Choroid plexus epithelial cell (primary cell): ENCODE data around the gene ZEB2.

Source experiments
- DNase-seq: peaks from one replicate; pipeline ENCODE4 v3.0.0-alpha.2; 2010; ENCODE audit warnings: low read depth
- H3K4me3 ChIP-seq: 2 replicates; pipeline ENCODE4 v1.5.1; 2011; ENCODE audit warnings: low read depth, mild to moderate bottlenecking, control low read depth, low read length, moderate library complexity
- CTCF ChIP-seq: conservative IDR thresholded peaks from 2 replicates; pipeline ENCODE4 v1.5.1; 2011; ENCODE audit warnings: low read depth, mild to moderate bottlenecking, control low read depth, inconsistent platforms, low read length, moderate library complexity

The ZEB2 gene

DNA sequence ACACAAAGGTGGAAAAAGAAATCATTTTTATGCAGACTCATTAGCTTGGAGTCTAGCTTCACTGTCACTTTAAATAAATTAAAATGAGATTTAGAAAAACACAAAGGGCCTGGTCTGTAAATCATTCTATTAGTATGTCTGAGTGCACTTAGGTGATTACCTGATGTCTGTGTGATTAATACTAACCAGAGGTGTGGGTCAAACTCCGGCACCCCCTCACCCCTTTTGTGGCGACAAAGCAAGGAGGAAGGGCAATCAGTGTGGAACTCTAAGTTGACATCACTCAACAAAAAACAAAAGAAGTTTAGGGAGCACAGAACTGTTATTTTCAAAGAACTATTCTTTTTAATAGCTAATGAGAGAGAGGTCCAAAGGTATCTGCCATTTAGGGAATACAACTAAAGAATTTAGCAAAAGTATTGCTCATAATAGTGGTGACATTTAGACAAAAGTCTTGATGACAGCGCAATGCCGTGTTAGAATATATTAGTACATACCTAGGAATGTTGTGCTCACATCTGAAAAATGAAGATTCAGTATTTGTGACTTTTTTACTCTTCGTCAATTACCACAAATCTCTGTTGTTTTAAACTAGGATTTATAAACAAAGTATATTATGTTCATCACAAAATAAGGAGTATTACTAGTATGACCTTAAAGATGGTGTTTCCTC, 66.3 kb downstream of the ZEB2 start:
- no peak overlapping the region for H3K4me3 ChIP-seq
- peak; percentile 50 for DNase-seq
- no peak for TF ChIP-seq CTCF

DNA sequence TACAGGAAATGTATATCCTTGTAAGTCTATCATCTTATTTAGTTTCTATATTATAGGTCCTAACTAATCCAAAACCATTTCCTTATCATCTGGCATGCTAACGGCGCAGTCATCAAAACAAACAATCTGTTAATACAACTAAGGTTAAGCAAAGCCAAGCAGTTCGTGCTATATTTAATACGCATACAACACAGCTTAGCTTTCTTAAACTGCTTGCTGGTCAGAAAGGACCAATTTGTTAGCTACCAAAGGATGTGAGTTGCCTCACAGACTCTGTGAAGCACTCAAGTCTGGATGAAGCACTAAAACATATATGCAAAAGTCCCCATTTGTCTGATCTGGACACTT, 67.0 kb downstream of the ZEB2 start:
- peak; percentile 69 for DNase-seq
- TF ChIP-seq CTCF: no peak
- peak overlapping the region; percentile 26 for H3K4me3 ChIP-seq

DNA sequence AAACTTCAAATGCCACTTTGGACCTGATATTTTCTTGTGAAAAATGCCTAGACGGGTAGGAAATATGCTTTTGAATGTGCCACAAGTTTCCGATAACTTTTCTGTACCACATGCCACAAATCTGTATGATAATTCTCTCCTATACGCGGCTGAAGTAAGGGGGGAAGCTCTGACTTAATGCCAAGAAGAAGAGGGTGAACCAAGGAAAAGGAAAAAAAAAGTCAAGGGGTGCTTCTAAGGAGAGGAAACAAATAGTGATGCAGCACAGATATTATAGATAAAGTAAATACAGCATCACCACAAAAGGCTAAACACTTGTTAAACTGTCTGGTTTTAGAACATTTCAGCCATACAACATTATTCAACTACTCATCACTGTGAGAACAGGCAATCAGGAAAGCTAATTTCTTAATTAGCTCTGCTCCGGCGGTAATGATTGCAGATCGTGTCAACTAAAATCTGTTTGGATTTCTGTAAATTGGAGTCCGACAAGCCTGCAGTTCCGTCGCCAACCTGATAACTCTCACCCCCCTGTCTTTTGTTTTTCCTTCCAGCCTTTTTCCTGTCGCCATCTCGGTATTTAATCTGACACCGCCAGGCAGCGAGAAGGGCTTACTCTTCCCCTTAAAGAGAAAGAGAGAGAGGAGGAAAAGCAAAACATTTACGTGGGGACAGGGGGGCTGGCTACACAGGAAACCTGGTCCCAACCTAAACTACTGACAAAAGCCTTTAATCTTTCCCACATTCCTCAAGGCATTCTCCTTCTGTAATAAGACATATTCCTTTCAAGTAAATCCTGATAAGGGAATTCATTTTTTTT, 67.5 kb downstream of the ZEB2 start:
- peak; percentile 43 for TF ChIP-seq CTCF
- H3K4me3 ChIP-seq: peak overlapping the region; percentile 26
- DNase-seq: peak; percentile 67

GRCh38 chr2:144451443-144451842, 68.5 kb downstream of the ZEB2 start:
- H3K4me3 ChIP-seq: no peak overlapping the region
- no peak for DNase-seq
- TF ChIP-seq CTCF: no peak

- no peak overlapping the region for H3K4me3 ChIP-seq
- TF ChIP-seq CTCF: peak; percentile 49
- no peak for DNase-seq
Observed at GRCh38 chr2:144449028-144449406, 70.9 kb downstream of the ZEB2 start.

DNA sequence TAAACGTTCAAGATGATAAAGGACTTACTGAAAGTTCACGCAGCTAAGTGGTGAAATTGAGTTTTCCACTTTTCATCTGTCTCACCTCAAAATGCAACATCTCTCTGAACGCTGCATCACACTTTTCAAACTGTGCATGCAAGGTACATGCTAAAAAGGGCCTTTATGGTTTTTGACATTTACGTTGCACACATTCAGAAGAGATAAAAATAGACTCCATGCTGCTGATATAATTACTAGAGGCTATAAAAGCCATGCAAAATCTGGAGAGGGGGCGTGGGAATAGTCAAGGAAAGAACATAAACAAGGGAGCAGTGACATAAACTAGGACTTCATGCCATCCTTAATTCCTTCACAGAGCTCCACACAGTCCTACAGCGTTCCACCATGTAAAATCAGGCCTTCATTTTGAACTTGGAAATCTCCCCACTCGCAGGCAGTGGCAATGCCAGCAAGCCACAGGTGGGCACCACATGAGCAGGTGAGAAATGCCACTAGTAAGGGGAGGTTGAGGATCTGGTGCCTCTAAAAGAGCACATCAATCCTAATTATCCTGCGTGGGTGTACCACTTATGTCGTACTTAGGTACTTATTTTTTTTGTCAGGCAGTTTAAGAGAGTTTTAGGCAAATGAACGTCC, 71.4 kb downstream of the ZEB2 start:
- no peak for DNase-seq
- TF ChIP-seq CTCF: no peak
- H3K4me3 ChIP-seq: no peak overlapping the region
